Melanocyte of skin (primary cell): ENCODE results near the gene GOLGA8Q. TPM values are rescaled to one million over a fixed set of nuclear protein-coding genes. Genes with fewer than 3 reads are reported as not detected.

Experiments
- small RNA-seq, 2 donors: library from RNA; depleted of rRNA; stranded (forward); fragments of <200 nt; gene quantifications; one replicate each; pipeline ENCODE3, GENCODE V24; 2012
- total RNA-seq, 2 donors: library from RNA; depleted of rRNA; stranded (reverse); fragments of >200 nt; gene quantifications; 2 replicates each; pipeline ENCODE4 v1.2.3, GENCODE V29; 2012

GOLGA8Q gene
- under 1 TPM; 0.33 to 0.69 TPM for total RNA-seq

DNA sequence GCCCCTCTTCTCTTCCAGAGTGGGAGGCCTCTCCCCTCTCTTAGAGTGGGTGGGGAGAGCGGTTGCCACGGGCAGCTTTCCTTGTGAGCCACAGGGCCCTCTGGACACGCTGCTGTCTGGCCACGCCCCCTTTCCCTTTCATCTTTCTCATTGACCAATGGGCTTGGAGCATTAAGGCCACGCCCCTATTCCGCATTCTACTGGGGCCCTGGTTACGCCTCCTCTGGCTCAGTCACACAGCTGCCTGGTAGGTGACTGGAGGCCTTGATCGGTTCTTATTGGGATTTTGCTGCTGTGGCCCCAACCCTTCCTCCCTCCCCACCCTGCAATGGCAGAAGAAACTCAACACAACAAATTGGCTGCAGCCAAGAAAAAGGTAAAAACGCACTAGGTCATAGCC, at the start of gene GOLGA8Q:
Gene GOLGA8Q, plus strand, starts transcription at position 301 of the 400 bp plus-strand sequence. Its CDS starts 28 bp downstream, at position 329.

DNA sequence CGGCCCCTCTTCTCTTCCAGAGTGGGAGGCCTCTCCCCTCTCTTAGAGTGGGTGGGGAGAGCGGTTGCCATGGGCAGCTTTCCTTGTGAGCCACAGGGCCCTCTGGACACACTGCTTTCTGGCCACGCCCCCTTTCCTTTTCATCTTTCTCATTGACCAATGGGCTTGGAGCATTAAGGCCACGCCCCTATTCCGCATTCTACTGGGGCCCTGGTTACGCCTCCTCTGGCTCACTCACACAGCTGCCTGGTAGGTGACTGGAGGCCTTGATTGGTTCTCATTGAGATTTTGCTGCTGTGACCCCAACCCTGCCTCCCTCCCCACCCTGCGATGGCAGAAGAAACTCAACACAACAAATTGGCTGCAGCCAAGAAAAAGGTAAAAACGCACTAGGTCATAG, 51.9 kb downstream of the GOLGA8Q start, which contains the start of gene GOLGA8H:
Gene GOLGA8H, plus strand, starts transcription at position 233 of the 400 bp plus-strand sequence. Its CDS starts 98 bp downstream, at position 331.

Small RNA genes within 50 kb of the gene (small RNA-seq; reads per million reads assigned to genes)
- 0 reads per million in 2 donors for gene RF00096
- 0 reads per million in 2 donors for gene RN7SL796P

Other genes with a start within 250 kb of the GOLGA8Q start
- 1 to 10 TPM in 1 of 2 donors, under 1 TPM in 1; 0.69 to 2.3 TPM for gene CHRFAM7A, start 158.5 kb upstream of the GOLGA8Q start, total RNA-seq
- under 1 TPM; under 0.01 to 0.34 TPM for gene GOLGA8R, start 137.8 kb upstream of the GOLGA8Q start, total RNA-seq
- under 1 TPM in 1 of 2 donors, not detected in 1; 0.33 TPM for gene GOLGA8H, start 52.0 kb downstream of the GOLGA8Q start, total RNA-seq